GM12878 (cell line): ENCODE measurements around the gene PATJ. TPM values are rescaled to one million over a fixed set of nuclear protein-coding genes. Genes with fewer than 3 reads are reported as not detected.
"Not testable (repeated sequence)": the region's sequence is repeated elsewhere in the genome, so short reads cannot be mapped to it uniquely, and the experiment has no call there.

Experiments used
- ATAC-seq: fragments of 200-7000 bp; cut with Tn5 transposase; 3 replicates; pipeline ENCODE4 v1.9.1; 2020; ENCODE audit warnings: mild to moderate bottlenecking, moderate library complexity
- BruUV-seq: library from RNA; stranded (reverse); fragments of 400-500 nt; replicated peaks from 2 replicates; lab custom pipeline; 2021; lab: Mats Ljungman, UMichigan
- CTCF ChIA-PET: fragments of 300-600 bp; sonication (Branson Sonifier 250); formaldehyde crosslinking; extraction: SDS; loops from one replicate; lab custom pipeline; 2021; ENCODE audit warnings: inconsistent platforms; lab: Yijun Ruan, JAX
- POLR2A ChIA-PET: fragments of 350-600 bp; formaldehyde crosslinking; extraction: SDS; loops from one replicate; lab custom pipeline; 2021; ENCODE audit warnings: inconsistent platforms; lab: Charles Lee
- RAD21 ChIA-PET: fragments of 300-600 bp; sonication (Branson Sonifier 250); formaldehyde crosslinking; loops from one replicate; lab custom pipeline; 2023; ENCODE audit warnings: antibody characterized with exemption; ENCODE audit not compliant: unreplicated experiment; lab: Charles Lee
- SMC1A ChIA-PET: fragments of 300-600 bp; sonication (Branson Sonifier 250); formaldehyde crosslinking; loops from one replicate; lab custom pipeline; 2023; ENCODE audit not compliant: unreplicated experiment, uncharacterized antibody; lab: Charles Lee
- DNase-seq: peaks from one replicate; pipeline ENCODE4 v3.0.0-alpha.2; 2011; ENCODE audit warnings: low read depth, low spot score
- FAIRE-seq: peaks from 3 replicates; lab custom pipeline; 2011; peaks lifted over from hg19 to GRCh38; lab: Jason Lieb, UNC
- H2AFZ ChIP-seq: 2 replicates; pipeline ENCODE4 v1.6.0; 2011; ENCODE audit warnings: low read depth, low read length, control low read depth; ENCODE audit not compliant: control insufficient read depth
- H3K27ac ChIP-seq: 2 replicates; pipeline ENCODE4 v1.5.1; 2011; ENCODE audit warnings: control low read depth; ENCODE audit not compliant: control insufficient read depth, insufficient read depth
- H3K27me3 ChIP-seq, 2 experiments: replicated peaks in 1 of 2; 2 replicates each; pipeline versions ENCODE4 v1.6.0 to v1.6.1; 2011; ENCODE audit warnings: low read length in 1 of 2; ENCODE audit not compliant: control insufficient read depth in 2 of 2, insufficient read depth in 2 of 2
- H3K36me3 ChIP-seq, 2 experiments: 2 replicates each; pipeline ENCODE4 v1.5.1; 2011; ENCODE audit warnings: low read length in 1 of 2; ENCODE audit not compliant: control insufficient read depth in 2 of 2, insufficient read depth in 2 of 2
- H3K4me1 ChIP-seq: 2 replicates; pipeline ENCODE4 v1.6.1; 2011; ENCODE audit warnings: mild to moderate bottlenecking, low read length, moderate library complexity, mixed read lengths; ENCODE audit not compliant: control insufficient read depth, insufficient read depth
- H3K4me2 ChIP-seq: 2 replicates; pipeline ENCODE4 v1.6.0; 2011; ENCODE audit warnings: control low read depth; ENCODE audit not compliant: control insufficient read depth, insufficient read depth
- H3K4me3 ChIP-seq: fragments of 200-600 bp; sonication (generic); 2 replicates; pipeline ENCODE4 v1.5.1; 2016
- H3K79me2 ChIP-seq: 2 replicates; pipeline ENCODE4 v1.6.0; 2011; ENCODE audit warnings: low read length; ENCODE audit not compliant: control insufficient read depth, insufficient read depth
- H3K9ac ChIP-seq: 2 replicates; pipeline ENCODE4 v1.8.0; 2011; ENCODE audit warnings: low read length, control low read depth, mixed read lengths; ENCODE audit not compliant: control insufficient read depth, insufficient read depth
- H3K9me3 ChIP-seq: replicated peaks from 3 replicates; pipeline ENCODE4 v1.5.1; 2011; ENCODE audit warnings: mild to moderate bottlenecking, low read length; ENCODE audit not compliant: control insufficient read depth, insufficient read depth
- H4K20me1 ChIP-seq: 2 replicates; pipeline ENCODE4 v1.6.0; 2011; ENCODE audit not compliant: control insufficient read depth, insufficient read depth
- CREM ChIP-seq: IDR thresholded peaks from 2 replicates; pipeline ENCODE4 v1.6.1; 2014; ENCODE audit warnings: antibody characterized with exemption, low read depth
- LARP7 ChIP-seq: fragments of 450-650 bp; IDR thresholded peaks from 2 replicates; pipeline ENCODE4 v1.6.1; 2017; ENCODE audit warnings: mild to moderate bottlenecking
- MAX ChIP-seq: IDR thresholded peaks from 2 replicates; pipeline ENCODE4 v1.6.1; 2012; ENCODE audit warnings: low read depth, low read length, improper control_type of control experiment
- REST ChIP-seq: IDR thresholded peaks from 2 replicates; pipeline ENCODE4 v1.6.1; 2012; ENCODE audit warnings: mild to moderate bottlenecking, low read depth, low read length
- WGBS: methylation state at CpG from one replicate; pipeline ENCODE4 v1.1.6; 2016; ENCODE audit warnings: low lambda C conversion rate; ENCODE audit not compliant: insufficient replicate concordance, insufficient coverage; ENCODE audit errors: missing lambda C conversion rate; 5-methylcytosine and 5-hydroxymethylcytosine counted together
- in situ Hi-C: fragments of 300-500 bp; cut with MboI; formaldehyde crosslinking; loops from 9 replicates; pipeline ENCODE4 v1.14.3; 2018; ENCODE audit warnings: mixed read lengths
- intact Hi-C: fragments of 100-400 bp; cut with micrococcal nuclease; formaldehyde crosslinking; loops from one replicate; pipeline ENCODE4 v1.14.2; 2022; ENCODE audit not compliant: unreplicated experiment
- polyA plus RNA-seq, 11 experiments: library from polyadenylated mRNA; depleted of rRNA in 4 of 11; unstranded in 6 of 11; stranded (reverse) in 5 of 11; fragments of >200 nt; fragmentation: Nextera tagmentation in 4 of 11; fragmentation: Illumina TruSeq in 1 of 11; extraction: Ambion mirVana in 4 of 11; extraction: Trizol in 1 of 11; gene quantifications; 1 replicate in 1 of 11; 2 replicates in 10 of 11; pipeline versions ENCODE4 v1.2.1 to v1.2.3, GENCODE V29; 2011 to 2016; ENCODE audit warnings: inconsistent platforms in 2 of 11, missing spikeins in 2 of 11, low read depth in 1 of 11
- total RNA-seq, 4 experiments: library from RNA; depleted of rRNA in 3 of 4; stranded (reverse); fragments of >200 nt in 3 of 4; fragmentation: Illumina TruSeq in 1 of 4; extraction: Trizol in 1 of 4; gene quantifications; 2 replicates each; pipeline versions ENCODE4 v1.2.1 to v1.2.3, GENCODE V29; 2013 to 2021

PATJ gene
- total and polyA plus RNA-seq, 10 of the 15 experiments (the other 5 are each of a cell fraction or from before 2014, with no cell fraction given): 2.8 to 13.9 (median 6.9) TPM

GRCh38 chr1:62177621-62178020 lies 435.3 kb downstream of the PATJ start (continued):
- no peak for TF ChIP-seq REST
- TF ChIP-seq LARP7: no peak
- TF ChIP-seq, all 136 proteins: peak for 0

- no peaks in the 10 kb centered on the region for H4K20me1 ChIP-seq
- H3K27me3 ChIP-seq: no peaks in the 10 kb centered on the region; a peak in 1 of 4 replicates
- ChIA-PET RAD21 (no interaction called here), SMC1A (no interaction called here), POLR2A (no interaction called here), CTCF (interaction anchor here (0.6 kb wide), 2 partner anchors 24 to 26 kb away, joined by 3 read pairs; no protein-coding TSS in a partner anchor)
- WGBS: 48% methylated on average over 7 of the region's 7 CpGs
- no peak overlapping the region for H3K4me2 ChIP-seq
- H3K36me3 ChIP-seq: no peaks in the 10 kb centered on the region
- no peak for ATAC-seq
- DNase-seq: no peak
- no peak overlapping the region for H3K9ac ChIP-seq
- FAIRE-seq: no peak
- no TSS peak for BruUV-seq
- in situ Hi-C loops (loop anchor here (5.0 kb wide), 2 partner anchors 229 to 569 kb away; no protein-coding TSS in a partner anchor), intact Hi-C loops (no loop called here)
- no peaks in the 10 kb centered on the region for H3K4me1 ChIP-seq
- H3K27ac ChIP-seq: no peak overlapping the region
- H3K79me2 ChIP-seq: no peaks in the 10 kb centered on the region
- no peaks in the 10 kb centered on the region for H3K9me3 ChIP-seq
- H3K4me3 ChIP-seq: no peak overlapping the region
- no peak overlapping the region for H2AFZ ChIP-seq
- TF ChIP-seq MAX (no peak), CREM (no peak)
- TF ChIP-seq, all 136 proteins: peak for 0
Measured at GRCh38 chr1:62178372-62178771, 436.1 kb downstream of the PATJ start.

GRCh38 chr1:62180054-62180453 lies 437.8 kb downstream of the PATJ start:
- not testable (repeated sequence) for H3K9ac ChIP-seq, H3K4me1 ChIP-seq, ATAC-seq

More at GRCh38 chr1:62180054-62180453, 437.8 kb downstream of the PATJ start:
- H3K9me3 ChIP-seq, H4K20me1 ChIP-seq, H3K27ac ChIP-seq, H3K4me3 ChIP-seq, RAD21 ChIA-PET, H3K36me3 ChIP-seq, BruUV-seq, H2AFZ ChIP-seq, H3K4me2 ChIP-seq, POLR2A ChIA-PET, H3K27me3 ChIP-seq, intact Hi-C loops, in situ Hi-C loops, H3K79me2 ChIP-seq, FAIRE-seq, DNase-seq: not testable (repeated sequence)
- WGBS: 56% methylated on average over 4 of the region's 4 CpGs
- ChIA-PET SMC1A (interaction anchor here (0.7 kb wide), 1 partner anchor 278 kb away, joined by 3 read pairs; no protein-coding TSS in a partner anchor), CTCF (interaction anchor here (0.8 kb wide), 1 partner anchor 305 kb away, joined by 4 read pairs; no protein-coding TSS in a partner anchor)
